22Rv1 (cell line): ENCODE data around the gene OARD1.

Source experiments
- ZFX ChIP-seq: fragments of 450-650 bp; IDR thresholded peaks from 2 replicates; pipeline ENCODE4 v1.6.1; 2017; ENCODE audit warnings: antibody characterized with exemption, borderline replicate concordance
- TF ChIP-seq, protein P1 (sequence below): fragments of 450-650 bp; IDR thresholded peaks from 2 replicates; pipeline ENCODE4 v1.5.1; 2017; ENCODE audit warnings: mild to moderate bottlenecking

GRCh38 chr6:41073968-41074691 is 2.0 kb upstream of the OARD1 start:
- TF ChIP-seq, protein P1, sequence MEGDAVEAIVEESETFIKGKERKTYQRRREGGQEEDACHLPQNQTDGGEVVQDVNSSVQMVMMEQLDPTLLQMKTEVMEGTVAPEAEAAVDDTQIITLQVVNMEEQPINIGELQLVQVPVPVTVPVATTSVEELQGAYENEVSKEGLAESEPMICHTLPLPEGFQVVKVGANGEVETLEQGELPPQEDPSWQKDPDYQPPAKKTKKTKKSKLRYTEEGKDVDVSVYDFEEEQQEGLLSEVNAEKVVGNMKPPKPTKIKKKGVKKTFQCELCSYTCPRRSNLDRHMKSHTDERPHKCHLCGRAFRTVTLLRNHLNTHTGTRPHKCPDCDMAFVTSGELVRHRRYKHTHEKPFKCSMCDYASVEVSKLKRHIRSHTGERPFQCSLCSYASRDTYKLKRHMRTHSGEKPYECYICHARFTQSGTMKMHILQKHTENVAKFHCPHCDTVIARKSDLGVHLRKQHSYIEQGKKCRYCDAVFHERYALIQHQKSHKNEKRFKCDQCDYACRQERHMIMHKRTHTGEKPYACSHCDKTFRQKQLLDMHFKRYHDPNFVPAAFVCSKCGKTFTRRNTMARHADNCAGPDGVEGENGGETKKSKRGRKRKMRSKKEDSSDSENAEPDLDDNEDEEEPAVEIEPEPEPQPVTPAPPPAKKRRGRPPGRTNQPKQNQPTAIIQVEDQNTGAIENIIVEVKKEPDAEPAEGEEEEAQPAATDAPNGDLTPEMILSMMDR = no peak
- TF ChIP-seq ZFX = no peak
